GM18873 (cell line): ENCODE measurements around the gene TXNL4B.
"Not testable (repeated sequence)": the region's sequence is repeated elsewhere in the genome, so short reads cannot be mapped to it uniquely, and the experiment has no call there.

Source experiments
- ATAC-seq: cut with Tn5 transposase; IDR thresholded peaks from one replicate; pipeline ENCODE4 v1.9.1; 2021; ENCODE audit warnings: mild to moderate bottlenecking, moderate library complexity, moderate number of reproducible peaks; ENCODE audit not compliant: unreplicated experiment, low FRiP score

TXNL4B gene

DNA sequence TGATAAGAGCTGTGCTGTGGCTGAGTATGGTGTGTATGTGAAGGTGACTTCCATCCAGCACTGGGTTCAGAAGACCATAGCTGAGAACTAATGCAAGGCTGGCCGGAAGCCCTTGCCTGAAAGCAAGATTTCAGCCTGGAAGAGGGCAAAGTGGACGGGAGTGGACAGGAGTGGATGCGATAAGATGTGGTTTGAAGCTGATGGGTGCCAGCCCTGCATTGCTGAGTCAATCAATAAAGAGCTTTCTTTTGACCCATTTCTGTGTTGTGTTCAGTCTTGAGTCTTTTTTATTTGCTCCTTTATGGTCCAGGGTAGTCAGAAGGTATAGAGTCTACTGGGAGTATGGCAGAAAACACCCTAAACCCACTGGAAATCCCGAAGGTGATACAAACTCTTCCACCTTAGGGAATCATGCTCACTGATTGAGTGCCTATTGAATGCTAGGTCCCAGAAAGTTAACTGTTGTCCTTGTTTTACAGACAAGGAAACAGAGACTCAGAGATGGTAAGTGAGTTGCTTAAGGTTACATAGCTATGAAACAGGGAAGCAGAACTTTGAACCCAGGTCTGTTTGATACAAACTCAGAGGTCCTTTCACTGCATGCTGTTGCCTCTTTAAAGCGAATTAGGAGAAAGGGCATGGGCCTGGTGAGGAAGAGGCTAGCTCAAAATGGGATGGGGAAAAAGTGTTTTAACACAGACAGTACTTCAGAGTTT lies 16.3 kb downstream of the TXNL4B start:
- not testable (repeated sequence) for ATAC-seq

GRCh38 chr16:72075067-72075466 lies 18.4 kb downstream of the TXNL4B start:
- ATAC-seq, result not testable (repeated sequence)

DNA sequence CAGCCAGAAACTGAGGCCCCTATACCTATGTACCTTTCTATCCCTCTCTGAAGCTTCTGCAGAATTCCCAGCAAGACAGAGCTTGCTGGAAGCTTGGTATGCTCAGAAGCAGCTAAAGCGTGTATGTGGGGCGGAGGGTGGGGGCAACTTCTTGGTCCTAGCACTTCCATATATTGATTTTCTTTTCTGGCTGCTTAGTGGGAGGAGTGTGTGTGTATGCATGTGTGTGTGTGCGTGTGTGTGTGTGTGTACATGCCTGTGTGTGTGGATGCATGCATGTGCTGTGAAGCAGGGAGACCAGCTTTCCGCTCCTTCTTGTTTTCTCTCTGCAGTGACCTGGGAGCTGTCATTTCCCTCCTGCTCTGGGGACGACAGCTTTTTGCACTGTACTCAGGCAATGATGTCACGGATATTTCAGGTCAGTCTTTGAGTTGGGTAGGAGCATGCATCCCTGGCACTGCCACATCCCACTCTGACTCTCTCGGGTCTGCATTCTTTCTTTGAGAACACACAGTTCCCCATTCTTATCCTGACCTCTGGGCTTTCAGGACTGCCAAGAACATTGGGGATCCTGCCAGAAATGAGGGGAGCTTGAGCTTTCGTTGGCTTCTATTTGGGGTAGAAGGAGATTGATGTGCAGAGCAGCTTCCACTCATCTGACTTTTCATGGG lies 19.7 kb downstream of the TXNL4B start:
- no peak for ATAC-seq

- no peak for ATAC-seq
Measured at GRCh38 chr16:72072514-72073342, 20.7 kb downstream of the TXNL4B start.

DNA sequence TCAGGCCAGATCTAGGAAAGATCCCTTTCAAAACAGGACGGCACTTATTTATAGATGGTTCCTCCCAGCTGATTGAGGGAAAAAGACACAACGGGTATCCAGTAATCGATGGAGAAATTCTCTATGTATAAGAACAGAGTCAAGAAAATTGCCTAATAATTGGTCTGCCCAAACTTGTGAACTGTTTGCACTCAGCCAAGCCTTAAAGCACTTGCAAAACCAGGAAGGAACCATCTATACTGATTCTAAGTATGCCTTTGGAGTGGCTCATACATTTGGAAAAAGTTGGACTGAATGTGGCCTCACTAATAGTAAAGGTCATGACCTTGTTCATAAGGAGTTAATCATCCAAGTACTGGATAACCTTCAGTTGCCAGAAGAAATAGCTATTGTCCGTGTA lies 24.5 kb downstream of the TXNL4B start:
- ATAC-seq, result no peak

DNA sequence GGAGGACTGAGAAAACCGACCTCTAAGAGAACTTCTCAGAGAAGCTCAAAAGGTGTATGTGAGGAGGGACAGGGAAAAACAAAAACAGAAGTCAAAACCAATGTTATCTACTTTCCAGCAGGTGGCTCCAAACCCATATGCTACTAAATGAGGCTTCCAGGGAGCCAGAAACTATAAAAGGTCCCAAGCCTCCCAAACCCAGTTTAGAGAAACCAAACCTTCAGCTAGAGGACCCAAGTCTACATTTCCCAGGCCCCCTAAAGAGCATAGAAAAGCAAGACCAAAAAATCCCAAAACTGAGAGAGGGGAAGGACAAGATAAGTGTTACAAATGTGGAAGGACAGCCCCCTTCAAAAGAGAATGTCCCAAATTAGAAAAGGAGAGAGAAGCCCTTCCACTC lies 26.7 kb downstream of the TXNL4B start:
- no peak for ATAC-seq

- ATAC-seq, result no peak
Measured at GRCh38 chr16:72064361-72064894, 29.0 kb downstream of the TXNL4B start.

DNA sequence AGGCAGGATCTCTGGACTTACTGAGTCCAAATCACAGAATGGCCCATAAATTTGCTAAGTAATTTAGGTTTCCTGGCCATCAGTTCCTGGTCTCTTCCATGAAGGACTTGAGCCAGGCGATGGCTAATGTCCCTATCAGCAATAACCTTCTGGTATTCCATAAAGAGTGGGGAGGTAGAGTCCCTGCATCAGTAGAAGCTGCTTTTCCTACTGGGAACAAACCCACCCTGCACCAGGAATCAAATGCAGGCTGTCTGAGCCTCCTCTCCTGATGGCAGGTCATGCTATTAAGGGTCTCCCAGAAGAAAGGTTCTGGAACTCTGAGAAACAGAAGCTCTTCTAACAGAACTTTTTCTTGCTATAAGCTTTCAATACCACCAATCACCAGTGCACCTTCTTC lies 31.9 kb downstream of the TXNL4B start:
- no peak for ATAC-seq

- ATAC-seq, result no peak
Measured at GRCh38 chr16:72060405-72060804, 33.0 kb downstream of the TXNL4B start.

- not testable (repeated sequence) for ATAC-seq
Measured at GRCh38 chr16:72059060-72059459, 34.4 kb downstream of the TXNL4B start.

DNA sequence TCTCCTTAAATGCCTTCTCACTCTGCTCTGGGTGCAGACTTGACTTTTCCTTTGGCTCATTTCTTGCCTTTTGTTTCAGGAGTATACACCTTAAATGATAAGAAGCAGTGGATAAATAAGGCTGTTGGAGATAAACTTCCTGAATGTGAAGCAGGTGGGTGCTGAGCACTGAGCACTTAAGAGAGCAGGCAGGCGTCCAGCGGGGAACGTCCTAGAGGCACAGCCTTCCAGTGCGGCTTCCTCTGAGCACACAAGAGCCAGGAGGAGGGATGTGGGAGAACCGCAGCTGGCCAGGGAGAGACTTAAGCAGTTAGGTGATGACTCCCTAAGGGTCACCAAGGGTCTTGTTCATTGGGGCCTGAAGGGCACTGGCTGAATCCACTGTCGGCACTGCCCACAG lies 36.1 kb downstream of the TXNL4B start:
- ATAC-seq, result not testable (repeated sequence)

- no peak for ATAC-seq
Measured at GRCh38 chr16:72055911-72056310, 37.5 kb downstream of the TXNL4B start.

GRCh38 chr16:72054254-72054847 lies 39.1 kb downstream of the TXNL4B start, which contains the start of gene HP:
TSS of gene HP (plus strand) at chr16:72054505. CDS start at chr16:72054653, 148 bp downstream.
- ATAC-seq, result not testable (repeated sequence)

DNA sequence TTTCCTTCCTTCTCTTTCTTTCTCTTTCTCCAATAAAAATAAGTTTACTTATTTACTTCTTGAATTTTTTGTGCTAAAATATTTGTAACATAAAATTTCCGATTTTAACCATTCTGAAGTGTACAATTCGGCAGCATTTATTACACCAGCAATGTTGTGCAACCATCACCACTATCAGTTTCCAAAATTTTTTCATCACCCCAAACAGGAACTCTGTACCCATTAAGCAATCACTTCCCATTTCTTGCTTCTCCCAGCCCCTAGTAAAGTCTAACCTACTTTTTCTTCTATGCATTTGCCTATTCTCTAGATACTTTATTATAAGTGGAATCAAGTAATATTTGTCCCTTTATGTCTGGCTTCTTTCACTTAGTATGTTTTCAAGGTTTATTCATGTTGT lies 41.6 kb downstream of the TXNL4B start:
- ATAC-seq, result no peak

DNA sequence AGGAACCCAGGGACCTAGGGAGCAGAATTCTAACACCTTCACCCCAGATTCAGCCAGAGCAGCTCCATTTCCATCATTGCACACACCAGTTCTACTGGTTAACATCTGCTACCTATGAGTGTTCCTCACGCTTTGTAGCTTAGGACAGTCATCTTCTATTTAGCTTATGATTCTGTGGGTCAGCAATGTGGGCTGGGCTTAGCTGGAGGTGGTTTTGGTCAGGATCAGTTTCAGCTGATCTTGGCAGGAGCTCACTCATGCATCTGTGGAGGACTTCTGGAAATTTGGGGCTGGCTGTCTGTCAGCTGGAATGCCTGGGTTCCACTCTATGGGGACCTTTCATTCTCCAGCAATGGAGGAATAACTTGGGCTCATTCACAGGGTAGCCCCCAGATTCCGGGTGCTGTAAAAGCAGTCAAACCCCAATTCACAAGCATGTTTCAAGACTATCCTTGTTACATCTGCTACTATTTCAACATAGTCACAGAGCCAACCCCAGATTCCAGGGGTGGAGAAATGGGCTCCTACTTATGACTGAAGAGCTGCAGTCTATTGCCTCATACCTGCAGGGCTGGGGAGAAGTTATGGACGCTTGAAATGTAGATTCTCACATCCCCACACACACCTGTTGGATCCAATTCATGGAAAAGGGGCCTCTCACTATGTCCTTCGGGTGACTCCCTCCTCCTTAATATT lies 42.5 kb downstream of the TXNL4B start:
- ATAC-seq, result no peak

GRCh38 chr16:72049110-72049509 lies 44.3 kb downstream of the TXNL4B start:
- no peak for ATAC-seq

GRCh38 chr16:72044825-72045359 lies 48.5 kb downstream of the TXNL4B start:
- ATAC-seq, result no peak

- no peak for ATAC-seq
Measured at GRCh38 chr16:72044296-72044695, 49.1 kb downstream of the TXNL4B start.

GRCh38 chr16:72043539-72043938 lies 49.9 kb downstream of the TXNL4B start:
- no peak for ATAC-seq

- no peak for ATAC-seq
Measured at GRCh38 chr16:72043058-72043457, 50.4 kb downstream of the TXNL4B start.
